H9 (cell line): ENCODE data around the gene EFCAB11. TPM values are rescaled to one million over a fixed set of nuclear protein-coding genes. Genes with fewer than 3 reads are reported as not detected.

Experiments used
- DNase-seq: peaks from one replicate; pipeline ENCODE4 v3.0.0-alpha.2; 2017
- H2AFZ ChIP-seq: one replicate; pipeline ENCODE4 v1.6.1; 2013; ENCODE audit warnings: mild to moderate bottlenecking, low read length, control low read depth, moderate library complexity
- H2AK5ac ChIP-seq: 2 replicates; pipeline ENCODE4 v1.6.1; 2013; ENCODE audit warnings: low read length, control low read depth, mixed read lengths; ENCODE audit not compliant: insufficient read length
- H2BK120ac ChIP-seq: one replicate; pipeline ENCODE4 v1.6.1; 2013; ENCODE audit warnings: low read depth, mild to moderate bottlenecking, low read length, control low read depth, inconsistent platforms; ENCODE audit not compliant: poor library complexity, severe bottlenecking
- H2BK12ac ChIP-seq: 2 replicates; pipeline ENCODE4 v1.6.1; 2013; ENCODE audit warnings: low read length, control low read depth, mixed read lengths, low read depth; ENCODE audit not compliant: insufficient read length
- H2BK15ac ChIP-seq: 2 replicates; pipeline ENCODE4 v1.6.1; 2013; ENCODE audit warnings: low read depth, low read length, control low read depth
- H2BK20ac ChIP-seq: one replicate; pipeline ENCODE4 v1.6.1; 2013; ENCODE audit warnings: low read depth, mild to moderate bottlenecking, low read length, control low read depth, inconsistent platforms; ENCODE audit not compliant: poor library complexity, severe bottlenecking
- H2BK5ac ChIP-seq: 2 replicates; pipeline ENCODE4 v1.6.1; 2013; ENCODE audit warnings: low read length, control low read depth, mixed read lengths; ENCODE audit not compliant: insufficient read length
- H3K14ac ChIP-seq: 2 replicates; pipeline ENCODE4 v1.6.1; 2013; ENCODE audit warnings: low read length, control low read depth; ENCODE audit not compliant: insufficient read depth
- H3K18ac ChIP-seq: 2 replicates; pipeline ENCODE4 v1.6.1; 2013; ENCODE audit warnings: low read depth, mild to moderate bottlenecking, mixed read lengths, low read length, control low read depth; ENCODE audit not compliant: insufficient read length
- H3K23ac ChIP-seq: 2 replicates; pipeline ENCODE4 v1.6.1; 2013; ENCODE audit warnings: low read length, control low read depth, mixed read lengths, low read depth; ENCODE audit not compliant: insufficient read length
- H3K23me2 ChIP-seq: 2 replicates; pipeline ENCODE4 v1.6.1; 2013; ENCODE audit warnings: low read depth, mild to moderate bottlenecking, mixed read lengths, low read length, control low read depth; ENCODE audit not compliant: insufficient read length, poor library complexity, severe bottlenecking
- H3K27ac ChIP-seq: 2 replicates; pipeline ENCODE4 v1.5.1; 2013; ENCODE audit warnings: low read length, control low read depth, mixed read lengths, low read depth; ENCODE audit not compliant: insufficient read length
- H3K27me3 ChIP-seq: 2 replicates; pipeline ENCODE4 v1.6.1; 2013; ENCODE audit warnings: low read length, control low read depth, inconsistent platforms; ENCODE audit not compliant: insufficient read depth
- H3K4ac ChIP-seq: 2 replicates; pipeline ENCODE4 v1.6.1; 2013; ENCODE audit warnings: low read depth, mild to moderate bottlenecking, control low read depth, inconsistent platforms, low read length, moderate library complexity
- H3K4me1 ChIP-seq: 2 replicates; pipeline ENCODE4 v1.6.1; 2013; ENCODE audit warnings: low read length, control low read depth, inconsistent platforms; ENCODE audit not compliant: insufficient read depth
- H3K4me2 ChIP-seq: 2 replicates; pipeline ENCODE4 v1.6.1; 2013; ENCODE audit warnings: low read length, control low read depth, mixed read lengths; ENCODE audit not compliant: insufficient read length, insufficient read depth
- H3K56ac ChIP-seq: 2 replicates; pipeline ENCODE4 v1.6.1; 2013; ENCODE audit warnings: low read depth, mild to moderate bottlenecking, mixed read lengths, low read length, control low read depth; ENCODE audit not compliant: insufficient read length
- H3K79me1 ChIP-seq: 2 replicates; pipeline ENCODE4 v1.6.1; 2013; ENCODE audit warnings: low read depth, mild to moderate bottlenecking, moderate library complexity, low read length, control low read depth, inconsistent platforms; ENCODE audit not compliant: insufficient read depth, poor library complexity, severe bottlenecking
- H3K79me2 ChIP-seq: 2 replicates; pipeline ENCODE4 v1.6.1; 2013; ENCODE audit warnings: low read length, control low read depth, inconsistent platforms; ENCODE audit not compliant: insufficient read depth
- H3K9ac ChIP-seq: 2 replicates; pipeline ENCODE4 v1.6.1; 2013; ENCODE audit warnings: low read length, control low read depth, mixed read lengths; ENCODE audit not compliant: insufficient read length; ENCODE audit errors: extremely low read depth
- H3K9me3 ChIP-seq: one replicate; pipeline ENCODE4 v1.6.1; 2013; ENCODE audit warnings: low read depth, low read length, inconsistent platforms; ENCODE audit not compliant: control insufficient read depth
- H3T11ph ChIP-seq: one replicate; pipeline ENCODE4 v1.6.1; 2013; ENCODE audit warnings: mild to moderate bottlenecking, low read length, control low read depth, inconsistent platforms
- H4K20me1 ChIP-seq: one replicate; pipeline ENCODE4 v1.6.1; 2013; ENCODE audit not compliant: control insufficient read depth, insufficient read length, insufficient read depth
- H4K5ac ChIP-seq: 2 replicates; pipeline ENCODE4 v1.6.1; 2013; ENCODE audit warnings: low read depth, mild to moderate bottlenecking, mixed read lengths, low read length, control low read depth; ENCODE audit not compliant: insufficient read length
- H4K8ac ChIP-seq: replicated peaks from 2 replicates; pipeline ENCODE4 v1.6.1; 2013; ENCODE audit warnings: low read length, control low read depth, mixed read lengths, low read depth; ENCODE audit not compliant: insufficient read length
- H4K91ac ChIP-seq: 2 replicates; pipeline ENCODE4 v1.6.1; 2013; ENCODE audit warnings: low read depth, mild to moderate bottlenecking, moderate library complexity, mixed read lengths, low read length, control low read depth; ENCODE audit not compliant: insufficient read length
- H3K27ac Mint-ChIP-seq, 3 experiments: 2 replicates in 2 of 3; 3 replicates in 1 of 3; pipeline ENCODE4 v1.8.0; 2020 to 2021; ENCODE audit warnings: mixed read lengths in 3 of 3, mild to moderate bottlenecking in 1 of 3, moderate library complexity in 1 of 3
- H3K27me3 Mint-ChIP-seq: 2 replicates; pipeline ENCODE4 v1.8.0; 2021; ENCODE audit warnings: low read depth, mild to moderate bottlenecking, moderate library complexity, mixed read lengths
- H3K36me3 Mint-ChIP-seq, 3 experiments: 2 replicates in 2 of 3; 3 replicates in 1 of 3; pipeline ENCODE4 v1.8.0; 2020 to 2021; ENCODE audit warnings: low read depth in 3 of 3, mixed read lengths in 3 of 3; ENCODE audit not compliant: insufficient read depth in 1 of 3
- H3K4me1 Mint-ChIP-seq, 2 experiments: 2 replicates each; pipeline ENCODE4 v1.8.0; 2020; ENCODE audit warnings: mixed read lengths in 2 of 2
- H3K4me3 Mint-ChIP-seq, 2 experiments: 2 replicates in 1 of 2; 3 replicates in 1 of 2; pipeline ENCODE4 v1.8.0; 2020 to 2021; ENCODE audit warnings: mild to moderate bottlenecking in 2 of 2, mixed read lengths in 2 of 2, moderate library complexity in 1 of 2
- H3K9me3 Mint-ChIP-seq, 2 experiments: 2 replicates in 1 of 2; 3 replicates in 1 of 2; pipeline ENCODE4 v1.8.0; 2020; ENCODE audit warnings: mild to moderate bottlenecking in 2 of 2, mixed read lengths in 2 of 2, moderate library complexity in 1 of 2
- WGBS: extraction: QIAGEN DNeasy Blood & Tissue Kit; methylation state at CpG from one replicate; pipeline ENCODE4 v1.1.7; 2013; ENCODE audit warnings: missing lambda C conversion rate, low lambda C conversion rate, mixed read lengths; ENCODE audit not compliant: insufficient read length; ENCODE audit errors: extremely low coverage; 5-methylcytosine and 5-hydroxymethylcytosine counted together
- total RNA-seq: library from RNA; stranded (reverse); gene quantifications from 2 replicates; pipeline ENCODE4 v1.2.1, GENCODE V29; 2021
- TF ChIP-seq, protein P1 (sequence below): fragments of 200-600 bp; sonication (generic); conservative IDR thresholded peaks from 3 replicates; pipeline ENCODE4 v1.8.0; 2021; ENCODE audit warnings: antibody characterized with exemption, mild to moderate bottlenecking

Gene EFCAB11
- total RNA-seq, 1 experiment from 2014 or later, result 17.4 TPM

DNA sequence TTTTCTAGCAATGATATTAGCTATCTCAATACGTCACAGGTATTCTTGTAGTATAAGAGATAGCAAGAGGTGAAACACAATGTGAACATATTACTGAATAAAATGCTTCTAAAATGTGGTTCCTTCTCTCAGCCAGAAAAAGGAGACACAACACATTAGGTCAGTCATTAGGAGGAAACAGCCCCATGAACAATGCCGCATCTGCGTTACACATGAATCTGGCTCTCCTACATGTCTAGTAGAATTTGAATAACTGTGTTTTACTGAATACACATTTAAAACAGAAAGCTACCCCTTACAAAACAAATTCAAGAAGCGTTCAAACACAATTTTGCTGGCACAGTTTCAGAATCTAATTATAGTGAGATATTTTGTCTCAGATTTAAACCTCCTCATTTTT is 51.6 kb downstream of the EFCAB11 start:
- no peak overlapping the region for H3K18ac ChIP-seq
- H3T11ph ChIP-seq, result no peak overlapping the region
- H3K27me3 ChIP-seq, result no peaks in the 10 kb centered on the region
- WGBS, result no CpG with 5 or more reads among the region's 4 CpGs
- Mint-ChIP-seq H3K4me3 (no peak overlapping the region), H3K4me1 (peaks cover 2 to 13% of the 10 kb centered on the region in 2 experiments; a peak in 2 of 4 replicates), H3K27me3 (no peaks in the 10 kb centered on the region), H3K27ac (no peak overlapping the region), H3K36me3 (no peaks in the 10 kb centered on the region), H3K9me3 (no peaks in the 10 kb centered on the region)
- TF ChIP-seq, protein P1, sequence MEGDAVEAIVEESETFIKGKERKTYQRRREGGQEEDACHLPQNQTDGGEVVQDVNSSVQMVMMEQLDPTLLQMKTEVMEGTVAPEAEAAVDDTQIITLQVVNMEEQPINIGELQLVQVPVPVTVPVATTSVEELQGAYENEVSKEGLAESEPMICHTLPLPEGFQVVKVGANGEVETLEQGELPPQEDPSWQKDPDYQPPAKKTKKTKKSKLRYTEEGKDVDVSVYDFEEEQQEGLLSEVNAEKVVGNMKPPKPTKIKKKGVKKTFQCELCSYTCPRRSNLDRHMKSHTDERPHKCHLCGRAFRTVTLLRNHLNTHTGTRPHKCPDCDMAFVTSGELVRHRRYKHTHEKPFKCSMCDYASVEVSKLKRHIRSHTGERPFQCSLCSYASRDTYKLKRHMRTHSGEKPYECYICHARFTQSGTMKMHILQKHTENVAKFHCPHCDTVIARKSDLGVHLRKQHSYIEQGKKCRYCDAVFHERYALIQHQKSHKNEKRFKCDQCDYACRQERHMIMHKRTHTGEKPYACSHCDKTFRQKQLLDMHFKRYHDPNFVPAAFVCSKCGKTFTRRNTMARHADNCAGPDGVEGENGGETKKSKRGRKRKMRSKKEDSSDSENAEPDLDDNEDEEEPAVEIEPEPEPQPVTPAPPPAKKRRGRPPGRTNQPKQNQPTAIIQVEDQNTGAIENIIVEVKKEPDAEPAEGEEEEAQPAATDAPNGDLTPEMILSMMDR, result no peak
- H3K23ac ChIP-seq, result no peak overlapping the region
- H2BK20ac ChIP-seq, result no peak overlapping the region
- H4K91ac ChIP-seq, result no peak overlapping the region
- H4K20me1 ChIP-seq, result no peaks in the 10 kb centered on the region
- no peak overlapping the region for H3K27ac ChIP-seq
- no peak for DNase-seq
- no peak overlapping the region for H3K4ac ChIP-seq
- H3K14ac ChIP-seq, result no peak overlapping the region
- no peak overlapping the region for H4K5ac ChIP-seq
- no peak overlapping the region for H2BK120ac ChIP-seq
- no peak overlapping the region for H2BK12ac ChIP-seq
- no peaks in the 10 kb centered on the region for H3K79me2 ChIP-seq
- H3K56ac ChIP-seq, result no peak overlapping the region
- no peaks in the 10 kb centered on the region for H3K4me1 ChIP-seq
- no peaks in the 10 kb centered on the region for H3K79me1 ChIP-seq
- no peak overlapping the region for H4K8ac ChIP-seq
- H2BK5ac ChIP-seq, result no peak overlapping the region
- no peak overlapping the region for H3K4me2 ChIP-seq
- no peaks in the 10 kb centered on the region for H3K23me2 ChIP-seq
- H3K9me3 ChIP-seq, result no peaks in the 10 kb centered on the region
- H2AK5ac ChIP-seq, result no peak overlapping the region
- no peak overlapping the region for H2AFZ ChIP-seq
- H3K9ac ChIP-seq, result no peak overlapping the region
- H2BK15ac ChIP-seq, result no peak overlapping the region
